ENCODE data around the gene LRRC47. TPM values are rescaled to one million over a fixed set of nuclear protein-coding genes. Genes with fewer than 3 reads are reported as not detected.

Gene LRRC47
- polyA plus RNA-seq, 1 of the 3 experiments (the other 2 are of a cell fraction): 34.6 TPM

- H3K9me2 ChIP-seq: no peaks in the 10 kb centered on the region
- H3K79me2 ChIP-seq (ENCODE audit: insufficient read depth): peaks cover 4% of the 10 kb centered on the region; the same call in 1 of the 2 replicates
- H4K20me1 ChIP-seq (ENCODE audit: insufficient read depth): no peaks in the 10 kb centered on the region
- H3K9ac ChIP-seq: peak overlapping the region; percentile 49; the same call in 1 of the 2 replicates
- CTCF ChIA-PET: interaction anchor here (1.0 to 1.4 kb wide), 2 partner anchors 19 to 22 kb away, joined by 5 to 7 read pairs; no protein-coding TSS in a partner anchor
- POLR2A ChIA-PET: no interaction called here
- peak overlapping the region; percentile 75 for H3K4me2 ChIP-seq
- H3K4me1 ChIP-seq (ENCODE audit: control insufficient read depth in 1 of 2, insufficient read depth in 2 of 2, low read depth in 1 of 2, low read length in 1 of 2): peaks cover 0 to 28% of the 10 kb centered on the region in 2 experiments; a peak in 1 of 4 replicates
- H2AFZ ChIP-seq (ENCODE audit: low read depth): no peak overlapping the region
- H3K27me3 ChIP-seq (ENCODE audit: insufficient read depth): no peaks in the 10 kb centered on the region
- TF ChIP-seq CTCF (IDR thresholded peaks at IDR 0.05) (no peak), ELF1 (IDR thresholded peaks at IDR 0.05) (no peak), GABPA (IDR thresholded peaks at IDR 0.05; ENCODE audit: low read depth) (no peak), FOXM1 (IDR thresholded peaks at IDR 0.05; ENCODE audit: low read depth) (no peak), RCOR1 (IDR thresholded peaks at IDR 0.05; ENCODE audit: low read length) (no peak), SIN3A (IDR thresholded peaks at IDR 0.05; ENCODE audit: borderline replicate concordance, low read depth, low read length) (no peak), EZH2phosphoT487 (IDR thresholded peaks at IDR 0.05; ENCODE audit: borderline replicate concordance, low read depth) (no peak)
- TF ChIP-seq, protein P1, sequence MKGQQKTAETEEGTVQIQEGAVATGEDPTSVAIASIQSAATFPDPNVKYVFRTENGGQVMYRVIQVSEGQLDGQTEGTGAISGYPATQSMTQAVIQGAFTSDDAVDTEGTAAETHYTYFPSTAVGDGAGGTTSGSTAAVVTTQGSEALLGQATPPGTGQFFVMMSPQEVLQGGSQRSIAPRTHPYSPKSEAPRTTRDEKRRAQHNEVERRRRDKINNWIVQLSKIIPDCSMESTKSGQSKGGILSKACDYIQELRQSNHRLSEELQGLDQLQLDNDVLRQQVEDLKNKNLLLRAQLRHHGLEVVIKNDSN (IDR thresholded peaks at IDR 0.05; ENCODE audit: borderline replicate concordance, low read depth): no peak
- TF ChIP-seq, protein P2, sequence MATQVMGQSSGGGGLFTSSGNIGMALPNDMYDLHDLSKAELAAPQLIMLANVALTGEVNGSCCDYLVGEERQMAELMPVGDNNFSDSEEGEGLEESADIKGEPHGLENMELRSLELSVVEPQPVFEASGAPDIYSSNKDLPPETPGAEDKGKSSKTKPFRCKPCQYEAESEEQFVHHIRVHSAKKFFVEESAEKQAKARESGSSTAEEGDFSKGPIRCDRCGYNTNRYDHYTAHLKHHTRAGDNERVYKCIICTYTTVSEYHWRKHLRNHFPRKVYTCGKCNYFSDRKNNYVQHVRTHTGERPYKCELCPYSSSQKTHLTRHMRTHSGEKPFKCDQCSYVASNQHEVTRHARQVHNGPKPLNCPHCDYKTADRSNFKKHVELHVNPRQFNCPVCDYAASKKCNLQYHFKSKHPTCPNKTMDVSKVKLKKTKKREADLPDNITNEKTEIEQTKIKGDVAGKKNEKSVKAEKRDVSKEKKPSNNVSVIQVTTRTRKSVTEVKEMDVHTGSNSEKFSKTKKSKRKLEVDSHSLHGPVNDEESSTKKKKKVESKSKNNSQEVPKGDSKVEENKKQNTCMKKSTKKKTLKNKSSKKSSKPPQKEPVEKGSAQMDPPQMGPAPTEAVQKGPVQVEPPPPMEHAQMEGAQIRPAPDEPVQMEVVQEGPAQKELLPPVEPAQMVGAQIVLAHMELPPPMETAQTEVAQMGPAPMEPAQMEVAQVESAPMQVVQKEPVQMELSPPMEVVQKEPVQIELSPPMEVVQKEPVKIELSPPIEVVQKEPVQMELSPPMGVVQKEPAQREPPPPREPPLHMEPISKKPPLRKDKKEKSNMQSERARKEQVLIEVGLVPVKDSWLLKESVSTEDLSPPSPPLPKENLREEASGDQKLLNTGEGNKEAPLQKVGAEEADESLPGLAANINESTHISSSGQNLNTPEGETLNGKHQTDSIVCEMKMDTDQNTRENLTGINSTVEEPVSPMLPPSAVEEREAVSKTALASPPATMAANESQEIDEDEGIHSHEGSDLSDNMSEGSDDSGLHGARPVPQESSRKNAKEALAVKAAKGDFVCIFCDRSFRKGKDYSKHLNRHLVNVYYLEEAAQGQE (IDR thresholded peaks at IDR 0.05; ENCODE audit: low read depth, low read length): no peak
- H3K4me3 ChIP-seq (ENCODE audit: low read depth in 2 of 2, low read length in 1 of 2): peak overlapping the region; percentile 56 to 79
- no peak for DNase-seq
- 39% methylated on average over 5 of the region's 35 CpGs for WGBS (ENCODE audit: low lambda C conversion rate)
- peaks cover 10% of the 10 kb centered on the region for H3F3A ChIP-seq (replicated peaks; ENCODE audit: insufficient read depth)
- peaks cover 0 to 18% of the 10 kb centered on the region in 2 experiments for H3K36me3 ChIP-seq (replicated peaks in 1 of 2; ENCODE audit: control insufficient read depth in 1 of 2, insufficient read depth in 2 of 2, low read length in 1 of 2)
- H3K9me3 ChIP-seq: no peaks in the 10 kb centered on the region
- no peak overlapping the region; a peak in 1 of 4 replicates for H3K27ac ChIP-seq (ENCODE audit: low read depth in 2 of 2, low read length in 1 of 2)
Observed at GRCh38 chr1:3746389-3746829, 49.9 kb downstream of the LRRC47 start.

Data from SK-N-SH (cell line).